Spinal cord (tissue), 10 donors: ENCODE results near the gene ZNF740. TPM values are rescaled to one million over a fixed set of nuclear protein-coding genes. Genes with fewer than 3 reads are reported as not detected.

Experiments
- DNase-seq, 6 donors: peaks; one replicate each; pipeline versions ENCODE4 v3.0.0 to v3.0.0-alpha.2; 2013 to 2015; ENCODE audit warnings: low spot score in 6 of 6, low read depth in 4 of 6
- H3K27ac ChIP-seq: one replicate; pipeline ENCODE4 v1.5.1; 2013; ENCODE audit warnings: low read depth, low read length, control low read depth
- H3K27me3 ChIP-seq: one replicate; pipeline ENCODE4 v1.6.1; 2013; ENCODE audit warnings: low read length; ENCODE audit not compliant: control insufficient read depth, insufficient read depth
- H3K36me3 ChIP-seq: one replicate; pipeline ENCODE4 v1.6.1; 2013; ENCODE audit warnings: low read length; ENCODE audit not compliant: control insufficient read depth, insufficient read depth
- H3K4me1 ChIP-seq: one replicate; pipeline ENCODE4 v1.6.1; 2013; ENCODE audit warnings: low read length; ENCODE audit not compliant: control insufficient read depth, insufficient read depth
- H3K4me3 ChIP-seq: one replicate; pipeline ENCODE4 v1.5.1; 2013; ENCODE audit warnings: low read depth, low read length, control low read depth
- H3K9me3 ChIP-seq: one replicate; pipeline ENCODE4 v1.6.1; 2013; ENCODE audit warnings: low read length; ENCODE audit not compliant: control insufficient read depth, insufficient read depth
- WGBS: methylation state at CpG from one replicate; pipeline ENCODE4 v1.1.5; 2013; ENCODE audit warnings: missing lambda C conversion rate; ENCODE audit not compliant: insufficient coverage; 5-methylcytosine and 5-hydroxymethylcytosine counted together
- polyA plus RNA-seq, 2 donors: library from polyadenylated mRNA; unstranded; fragments of 120-200 nt; gene quantifications; one replicate each; pipeline ENCODE4 v1.2.1, GENCODE V29; 2013; ENCODE audit not compliant: insufficient read length in 2 of 2
- total RNA-seq, 2 donors: library from RNA; depleted of rRNA in 1 of 2; stranded (reverse); fragments of 120-200 nt in 1 of 2; fragments of >200 nt in 1 of 2; gene quantifications; one replicate each; pipeline versions ENCODE4 v1.2.3 to v1.2.4, GENCODE V29; 2013 to 2014
- donor health status: healthy.

ZNF740 gene
- total and polyA plus RNA-seq, 4 donors = 20.1 to 46.4 (median 33.3) TPM

GRCh38 chr12:53192531-53193021 is 12.1 kb downstream of the ZNF740 start:
- DNase-seq = no peak
- Histone ChIP-seq H3K27ac (no peak overlapping the region), H3K9me3 (no peaks in the 10 kb centered on the region), H3K36me3 (peaks cover 35% of the 10 kb centered on the region), H3K4me1 (peaks cover 4% of the 10 kb centered on the region), H3K4me3 (no peak overlapping the region), H3K27me3 (peaks cover 17% of the 10 kb centered on the region)
- 94% methylated on average over 14 of the region's 14 CpGs for WGBS

- H3K27me3 ChIP-seq = peaks cover 22% of the 10 kb centered on the region
- H3K4me1 ChIP-seq = peaks cover 9% of the 10 kb centered on the region
- no peaks in the 10 kb centered on the region for H3K9me3 ChIP-seq
- DNase-seq = no peak
- WGBS = 80% methylated on average over 9 of the region's 9 CpGs
- no peak overlapping the region for H3K4me3 ChIP-seq
- H3K27ac ChIP-seq = no peak overlapping the region
- H3K36me3 ChIP-seq = peaks cover 30% of the 10 kb centered on the region
These were observed 12.5 kb downstream of the ZNF740 start for GRCh38 chr12:53193040-53193439.

DNA sequence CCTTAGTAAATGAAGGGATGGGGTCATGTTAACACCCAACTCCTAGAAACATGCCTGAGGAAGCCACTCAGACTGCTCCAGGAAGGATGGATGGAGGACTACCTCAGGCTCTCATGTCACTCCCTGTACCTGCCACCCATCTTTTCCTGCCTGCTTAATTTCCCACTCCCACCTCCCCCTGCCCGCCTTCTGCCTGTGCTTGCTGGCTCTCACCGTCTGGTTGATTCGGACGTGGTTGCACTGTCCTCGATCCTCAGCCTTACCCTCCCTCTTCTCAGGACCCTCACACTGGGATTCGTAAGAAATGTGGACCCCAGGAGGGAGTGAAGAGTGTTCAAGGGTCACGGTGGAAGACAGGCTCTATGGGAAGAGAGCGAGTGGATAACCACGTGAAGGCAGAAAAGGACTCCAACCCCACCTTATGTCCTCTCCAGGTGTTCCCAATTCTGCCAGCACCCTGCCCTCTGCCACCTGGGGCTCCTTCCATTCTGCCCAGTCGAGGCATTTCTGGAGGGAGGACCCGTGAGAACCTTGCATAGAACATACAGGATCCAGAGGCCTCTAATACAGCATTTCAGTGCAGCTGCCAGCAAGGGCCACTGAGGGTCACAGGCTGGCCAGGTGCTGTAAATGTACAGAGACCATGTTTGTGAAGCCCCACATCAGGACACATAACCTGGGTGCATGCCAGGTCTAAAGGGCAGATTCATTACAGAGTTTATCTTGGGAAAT is 13.6 kb downstream of the ZNF740 start:
- DNase-seq = no peak
- peaks cover 10% of the 10 kb centered on the region for H3K4me1 ChIP-seq
- WGBS = 65% methylated on average over 8 of the region's 11 CpGs
- peaks cover 27% of the 10 kb centered on the region for H3K27me3 ChIP-seq
- H3K27ac ChIP-seq = no peak overlapping the region
- peaks cover 23% of the 10 kb centered on the region for H3K36me3 ChIP-seq
- no peaks in the 10 kb centered on the region for H3K9me3 ChIP-seq
- no peak overlapping the region for H3K4me3 ChIP-seq

- H3K27ac ChIP-seq = no peak overlapping the region
- no peaks in the 10 kb centered on the region for H3K9me3 ChIP-seq
- 100% methylated on average over 1 of the region's 1 CpG for whole genome bisulfite sequencing
- H3K36me3 ChIP-seq = peaks cover 20% of the 10 kb centered on the region
- H3K27me3 ChIP-seq = peaks cover 27% of the 10 kb centered on the region
- peaks cover 10% of the 10 kb centered on the region for H3K4me1 ChIP-seq
- H3K4me3 ChIP-seq = no peak overlapping the region
- DNase-seq = no peak
These were observed 14.5 kb downstream of the ZNF740 start for GRCh38 chr12:53194973-53195372.

GRCh38 chr12:53195516-53196420 is 15.2 kb downstream of the ZNF740 start:
- Histone ChIP-seq H3K27me3 (peaks cover 27% of the 10 kb centered on the region), H3K4me1 (peaks cover 10% of the 10 kb centered on the region), H3K4me3 (no peak overlapping the region), H3K27ac (no peak overlapping the region), H3K9me3 (no peaks in the 10 kb centered on the region), H3K36me3 (peaks cover 15% of the 10 kb centered on the region)
- DNase-seq = no peak
- WGBS = 89% methylated on average over 9 of the region's 10 CpGs

- DNase-seq = no peak
- Histone ChIP-seq H3K9me3 (no peaks in the 10 kb centered on the region), H3K27ac (no peak overlapping the region), H3K4me3 (no peak overlapping the region), H3K36me3 (peaks cover 11% of the 10 kb centered on the region), H3K4me1 (peaks cover 10% of the 10 kb centered on the region), H3K27me3 (peaks cover 27% of the 10 kb centered on the region)
- WGBS = 76% methylated on average over 13 of the region's 14 CpGs
These were observed 16.0 kb downstream of the ZNF740 start for GRCh38 chr12:53196486-53196885.

GRCh38 chr12:53197011-53197640 is 16.6 kb downstream of the ZNF740 start:
- H3K27ac ChIP-seq = no peak overlapping the region

DNA sequence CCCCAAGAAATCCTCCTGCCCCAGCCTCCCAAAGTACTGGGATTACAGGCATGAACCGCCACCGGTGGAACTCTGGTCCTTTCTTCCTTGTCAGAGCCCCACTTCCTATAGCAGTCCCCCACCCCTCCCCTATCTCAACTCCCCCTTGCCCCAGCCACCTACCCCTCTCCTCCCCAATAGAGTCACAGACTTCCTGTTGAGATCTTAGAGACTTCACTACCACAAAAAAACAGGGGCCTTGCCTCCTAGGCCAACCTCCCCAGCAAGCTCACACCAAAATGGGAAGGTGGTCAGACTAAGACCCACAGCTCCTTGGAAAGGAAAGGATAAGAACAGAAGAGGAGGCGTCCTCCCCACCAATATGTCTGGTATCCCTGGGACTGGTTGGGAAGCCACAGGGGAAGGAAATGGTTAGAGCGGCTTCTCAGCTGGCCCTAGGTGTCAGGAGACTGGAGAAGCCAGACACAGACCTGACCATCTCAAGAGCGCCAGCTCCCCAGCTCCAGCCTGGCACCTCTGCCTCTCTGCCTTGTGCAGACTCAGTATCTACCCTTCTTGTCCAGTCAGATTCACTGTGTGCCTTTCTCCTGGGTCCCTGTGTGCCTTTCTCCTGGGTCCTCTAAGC is 18.1 kb downstream of the ZNF740 start:
- Histone ChIP-seq H3K9me3 (no peaks in the 10 kb centered on the region), H3K27ac (no peak overlapping the region), H3K4me3 (no peak overlapping the region), H3K36me3 (no peaks in the 10 kb centered on the region), H3K4me1 (peaks cover 10% of the 10 kb centered on the region), H3K27me3 (peaks cover 27% of the 10 kb centered on the region)
- 95% methylated on average over 4 of the region's 5 CpGs for WGBS
- no peak for DNase-seq

More at GRCh38 chr12:53197011-53197640, 16.6 kb downstream of the ZNF740 start:
- peaks cover 27% of the 10 kb centered on the region for H3K27me3 ChIP-seq
- H3K36me3 ChIP-seq = peaks cover 6% of the 10 kb centered on the region
- WGBS = 75% methylated on average over 19 of the region's 19 CpGs
- peaks cover 10% of the 10 kb centered on the region for H3K4me1 ChIP-seq
- no peak overlapping the region for H3K4me3 ChIP-seq
- H3K9me3 ChIP-seq = no peaks in the 10 kb centered on the region
- no peak for DNase-seq

DNA sequence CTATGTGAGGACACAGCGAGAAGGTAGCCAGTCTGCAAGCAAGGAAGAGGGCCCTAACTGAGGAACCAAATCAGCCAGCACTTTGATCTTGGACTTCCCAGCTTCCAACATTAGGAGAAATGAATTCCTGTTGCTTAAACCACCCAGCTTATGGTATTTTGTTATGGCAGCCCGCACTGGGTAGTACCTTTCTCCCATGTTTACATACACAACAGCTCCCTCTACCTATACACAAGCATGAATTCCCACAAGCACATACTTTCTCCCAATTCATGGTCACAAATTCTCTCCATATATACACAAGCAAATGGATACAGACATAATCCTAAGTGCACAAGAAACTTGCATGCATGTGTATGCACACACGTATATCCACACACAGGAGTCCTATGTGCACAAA is 19.2 kb downstream of the ZNF740 start:
- WGBS = 88% methylated on average over 2 of the region's 3 CpGs

More for the DNA sequence above, 19.2 kb downstream of the ZNF740 start:
- no peak overlapping the region for H3K27ac ChIP-seq
- DNase-seq = no peak
- H3K4me1 ChIP-seq = peaks cover 10% of the 10 kb centered on the region
- no peaks in the 10 kb centered on the region for H3K36me3 ChIP-seq
- no peak overlapping the region for H3K4me3 ChIP-seq
- H3K27me3 ChIP-seq = peaks cover 27% of the 10 kb centered on the region
- H3K9me3 ChIP-seq = no peaks in the 10 kb centered on the region
